ENCODE data around the gene SAE1. TPM values are rescaled to one million over a fixed set of nuclear protein-coding genes. Genes with fewer than 3 reads are reported as not detected.

The SAE1 gene
- total RNA-seq, 1 donor from 2014 or later: 96.2 TPM

- DNase-seq (ENCODE audit: low spot score in 2 of 2) (no peak), FAIRE-seq (no peak)
These were observed 26.3 kb downstream of the SAE1 start for GRCh38 chr19:47156861-47157430.

GRCh38 chr19:47157431-47158321, 27.0 kb downstream of the SAE1 start:
- no peak for DNase-seq (ENCODE audit: low spot score in 2 of 2)
- no peak for FAIRE-seq

- no peak for DNase-seq (ENCODE audit: low spot score in 2 of 2)
- FAIRE-seq: no peak
These were observed 27.7 kb downstream of the SAE1 start for GRCh38 chr19:47158367-47158791.

- DNase-seq (ENCODE audit: low spot score in 2 of 2) (no peak), FAIRE-seq (no peak)
These were observed 28.4 kb downstream of the SAE1 start for GRCh38 chr19:47158879-47159503.

GRCh38 chr19:47161876-47162489, 31.3 kb downstream of the SAE1 start:
- no peak for DNase-seq (ENCODE audit: low spot score in 2 of 2)
- no peak for FAIRE-seq

- DNase-seq (ENCODE audit: low spot score in 2 of 2) (no peak), FAIRE-seq (no peak)
These were observed 37.4 kb downstream of the SAE1 start for GRCh38 chr19:47168065-47168464.

- DNase-seq (ENCODE audit: low spot score in 2 of 2): no peak
These were observed 42.2 kb downstream of the SAE1 start for GRCh38 chr19:47172666-47173455.

GRCh38 chr19:47176071-47176626, 45.5 kb downstream of the SAE1 start:
- FAIRE-seq: no peak
- DNase-seq (ENCODE audit: low spot score in 2 of 2): no peak

More at GRCh38 chr19:47172666-47173455, 42.2 kb downstream of the SAE1 start:
- FAIRE-seq: no peak

- no peak for DNase-seq (ENCODE audit: low spot score in 2 of 2)
- FAIRE-seq: no peak
These were observed 46.0 kb downstream of the SAE1 start for GRCh38 chr19:47176627-47177090.

- DNase-seq (ENCODE audit: low spot score in 2 of 2): no peak
- FAIRE-seq: no peak
These were observed 49.1 kb downstream of the SAE1 start for GRCh38 chr19:47179653-47180310.

- DNase-seq (ENCODE audit: low spot score in 2 of 2) (no peak), FAIRE-seq (no peak)
These were observed 53.0 kb downstream of the SAE1 start for GRCh38 chr19:47183601-47184000.

GRCh38 chr19:47186446-47187334, 56.1 kb downstream of the SAE1 start:
- FAIRE-seq (no peak), DNase-seq (ENCODE audit: low spot score in 2 of 2) (no peak)

GRCh38 chr19:47187335-47187655, 56.7 kb downstream of the SAE1 start:
- no peak for FAIRE-seq
- no peak for DNase-seq (ENCODE audit: low spot score in 2 of 2)

GRCh38 chr19:47187797-47188196, 57.2 kb downstream of the SAE1 start:
- DNase-seq (ENCODE audit: low spot score in 2 of 2): no peak
- FAIRE-seq: no peak

GRCh38 chr19:47188507-47189033, 57.9 kb downstream of the SAE1 start:
- no peak for DNase-seq (ENCODE audit: low spot score in 2 of 2)
- FAIRE-seq: no peak

GRCh38 chr19:47190167-47190727, 59.6 kb downstream of the SAE1 start:
- peak in 1 of 2 donors; percentile 56 for DNase-seq (ENCODE audit: low spot score in 2 of 2)
- FAIRE-seq: no peak

GRCh38 chr19:47195434-47195833, 64.8 kb downstream of the SAE1 start:
- no peak for DNase-seq (ENCODE audit: low spot score in 2 of 2)
- no peak for FAIRE-seq

- FAIRE-seq (no peak), DNase-seq (ENCODE audit: low spot score in 2 of 2) (no peak)
These were observed 66.5 kb downstream of the SAE1 start for GRCh38 chr19:47197141-47197540.
